ENCODE measurements around the gene HKDC1. TPM values are rescaled to one million over a fixed set of nuclear protein-coding genes. Genes with fewer than 3 reads are reported as not detected.
"Not testable (repeated sequence)": the region's sequence is repeated elsewhere in the genome, so short reads cannot be mapped to it uniquely, and the experiment has no call there.

Gene HKDC1
- total and polyA plus RNA-seq, 2 donors = 10.9 to 15.3 TPM

DNA sequence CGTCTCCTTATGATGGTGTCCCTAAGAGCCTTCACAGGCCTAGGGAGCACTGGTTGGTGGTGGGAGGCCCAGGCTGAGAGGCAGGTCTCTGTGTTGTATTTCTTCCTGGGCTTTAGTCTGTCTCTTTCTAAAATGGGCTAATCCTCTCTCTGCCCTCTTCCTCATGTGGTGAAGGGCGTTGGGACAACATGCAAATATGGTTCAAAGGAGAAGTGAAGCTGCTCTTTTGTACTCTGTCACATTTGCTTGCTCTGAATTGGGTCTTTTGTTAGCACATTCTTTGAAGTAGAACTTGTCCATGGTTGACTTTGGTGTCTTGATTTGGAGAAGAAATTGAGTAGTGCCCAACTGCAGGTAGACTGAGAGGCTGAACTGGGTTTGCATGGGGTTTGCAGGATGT, 59.0 kb downstream of the HKDC1 start:
- no peak for DNase-seq (ENCODE audit: low read depth in 6 of 9, low spot score in 9 of 9)
- Histone ChIP-seq H3K27ac (ENCODE audit: low read depth in 1 of 2, low read length in 1 of 2) (no peak overlapping the region), H3K4me3 (ENCODE audit: low read length in 2 of 2) (no peak overlapping the region), H3K9me3 (ENCODE audit: control insufficient read depth in 2 of 2, insufficient read depth in 1 of 2, low read length in 1 of 2) (no peaks in the 10 kb centered on the region), H3K4me1 (ENCODE audit: control insufficient read depth in 2 of 2, insufficient read depth in 2 of 2, low read length in 2 of 2) (no peaks in the 10 kb centered on the region), H3K36me3 (ENCODE audit: control insufficient read depth in 2 of 2, insufficient read depth in 2 of 2, low read length in 1 of 2) (no peaks in the 10 kb centered on the region), H3K27me3 (ENCODE audit: control insufficient read depth in 2 of 2, insufficient read depth in 1 of 2, low read length in 1 of 2) (no peaks in the 10 kb centered on the region)
- 92% methylated on average over 2 of the region's 2 CpGs for WGBS

DNA sequence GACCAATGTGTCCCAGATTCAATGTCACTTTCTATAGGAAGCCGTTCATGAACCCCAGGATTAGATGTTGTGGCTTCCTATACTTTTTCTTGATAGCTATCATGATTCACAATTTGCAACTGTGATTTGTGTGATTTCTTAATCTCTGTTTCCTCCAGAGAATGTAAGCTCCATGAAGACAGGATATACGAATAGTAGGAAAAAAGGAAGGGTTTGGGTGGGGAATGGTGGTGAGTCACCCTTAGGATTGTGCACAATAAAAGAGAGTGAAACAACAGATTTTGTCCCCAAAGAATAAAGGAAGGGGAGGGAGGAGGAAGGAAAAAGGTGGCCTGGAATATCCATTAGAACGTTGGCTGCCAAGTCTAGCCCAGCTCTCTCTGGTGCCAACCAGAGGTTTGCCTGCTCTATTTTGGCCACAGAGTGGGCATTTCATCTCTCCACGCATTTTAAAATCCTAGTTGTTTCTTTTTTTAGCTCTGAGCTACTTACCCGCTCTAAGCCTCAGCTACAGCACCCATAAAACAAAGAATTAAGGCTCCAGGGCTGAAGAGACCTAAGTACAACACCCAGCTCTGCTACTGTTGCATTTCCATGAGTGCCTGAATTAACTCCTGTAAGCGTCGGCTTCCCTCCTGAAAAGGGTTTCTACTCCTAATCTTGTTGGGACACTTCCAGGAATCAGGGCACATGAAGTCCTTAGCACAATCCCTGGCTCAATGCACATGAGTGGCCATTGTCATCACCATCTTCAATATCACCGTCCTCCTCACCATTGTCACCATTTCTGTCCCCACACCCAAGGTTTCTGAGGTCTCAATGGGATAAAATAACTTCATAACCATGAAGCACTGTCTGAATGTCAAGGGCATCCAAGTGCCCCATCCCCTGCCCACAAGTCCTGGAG, 61.6 kb downstream of the HKDC1 start:
- Histone ChIP-seq H3K4me1 (ENCODE audit: control insufficient read depth in 2 of 2, insufficient read depth in 2 of 2, low read length in 2 of 2) (no peaks in the 10 kb centered on the region), H3K27me3 (ENCODE audit: control insufficient read depth in 2 of 2, insufficient read depth in 1 of 2, low read length in 1 of 2) (no peaks in the 10 kb centered on the region), H3K36me3 (ENCODE audit: control insufficient read depth in 2 of 2, insufficient read depth in 2 of 2, low read length in 1 of 2) (no peaks in the 10 kb centered on the region), H3K9me3 (ENCODE audit: control insufficient read depth in 2 of 2, insufficient read depth in 1 of 2, low read length in 1 of 2) (no peaks in the 10 kb centered on the region), H3K27ac (ENCODE audit: low read depth in 1 of 2, low read length in 1 of 2) (no peak overlapping the region), H3K4me3 (ENCODE audit: low read length in 2 of 2) (no peak overlapping the region)
- WGBS = 95% methylated on average over 8 of the region's 8 CpGs
- DNase-seq (ENCODE audit: low read depth in 6 of 9, low spot score in 9 of 9) = no peak

DNA sequence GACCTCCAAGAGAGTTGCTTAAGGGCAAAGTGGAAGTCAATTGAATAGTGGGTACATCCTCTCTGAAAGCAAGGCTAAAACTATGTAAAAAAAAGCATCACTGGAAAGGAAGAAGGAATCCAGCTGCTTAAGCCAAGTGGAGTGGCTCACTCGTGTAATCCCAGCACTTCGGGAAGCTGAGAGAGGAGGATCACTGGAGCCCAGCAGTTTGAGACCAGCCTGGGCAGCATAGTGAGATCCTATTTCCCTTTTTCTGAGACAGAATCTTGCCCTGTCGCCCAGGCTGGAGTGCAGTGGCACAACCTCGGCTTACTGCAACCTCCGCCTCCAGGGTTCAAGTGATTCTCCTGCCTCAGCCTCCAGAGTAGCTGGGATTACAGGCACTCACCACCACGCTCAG, 64.3 kb downstream of the HKDC1 start:
- H3K4me1 ChIP-seq (ENCODE audit: control insufficient read depth in 2 of 2, insufficient read depth in 2 of 2, low read length in 2 of 2); H3K9me3 ChIP-seq (ENCODE audit: control insufficient read depth in 2 of 2, insufficient read depth in 1 of 2, low read length in 1 of 2); H3K36me3 ChIP-seq (ENCODE audit: control insufficient read depth in 2 of 2, insufficient read depth in 2 of 2, low read length in 1 of 2); H3K27ac ChIP-seq (ENCODE audit: low read depth in 1 of 2, low read length in 1 of 2); H3K27me3 ChIP-seq (ENCODE audit: control insufficient read depth in 2 of 2, insufficient read depth in 1 of 2, low read length in 1 of 2); DNase-seq (ENCODE audit: low read depth in 6 of 9, low spot score in 9 of 9); H3K4me3 ChIP-seq (ENCODE audit: low read length in 2 of 2): not testable (repeated sequence)
- 93% methylated on average over 6 of the region's 6 CpGs for WGBS

DNA sequence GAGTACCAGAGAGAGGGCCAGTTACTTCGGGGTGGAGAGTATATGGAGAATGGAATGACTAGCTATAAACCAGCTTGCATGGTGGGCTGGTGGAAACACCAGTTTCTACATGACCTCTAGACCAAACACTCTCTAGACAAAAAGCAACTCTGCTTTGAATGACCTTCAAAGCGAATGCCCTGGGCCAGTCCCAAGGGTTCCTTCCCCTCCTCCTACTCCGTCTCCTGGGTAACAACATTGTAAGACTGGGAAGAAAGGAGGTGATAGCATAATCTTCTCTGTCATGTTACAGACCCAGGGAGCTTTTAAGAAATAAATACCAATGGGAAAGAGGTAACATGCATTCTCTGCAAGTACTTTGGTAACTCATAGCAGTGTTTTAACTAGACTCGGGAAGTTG, 65.6 kb downstream of the HKDC1 start:
- Histone ChIP-seq H3K27me3 (ENCODE audit: control insufficient read depth in 2 of 2, insufficient read depth in 1 of 2, low read length in 1 of 2) (no peaks in the 10 kb centered on the region), H3K9me3 (ENCODE audit: control insufficient read depth in 2 of 2, insufficient read depth in 1 of 2, low read length in 1 of 2) (no peaks in the 10 kb centered on the region), H3K36me3 (ENCODE audit: control insufficient read depth in 2 of 2, insufficient read depth in 2 of 2, low read length in 1 of 2) (no peaks in the 10 kb centered on the region), H3K27ac (ENCODE audit: low read depth in 1 of 2, low read length in 1 of 2) (no peak overlapping the region), H3K4me3 (ENCODE audit: low read length in 2 of 2) (no peak overlapping the region), H3K4me1 (ENCODE audit: control insufficient read depth in 2 of 2, insufficient read depth in 2 of 2, low read length in 2 of 2) (no peaks in the 10 kb centered on the region)
- WGBS = 97% methylated on average over 4 of the region's 4 CpGs
- no peak for DNase-seq (ENCODE audit: low read depth in 6 of 9, low spot score in 9 of 9)

DNA sequence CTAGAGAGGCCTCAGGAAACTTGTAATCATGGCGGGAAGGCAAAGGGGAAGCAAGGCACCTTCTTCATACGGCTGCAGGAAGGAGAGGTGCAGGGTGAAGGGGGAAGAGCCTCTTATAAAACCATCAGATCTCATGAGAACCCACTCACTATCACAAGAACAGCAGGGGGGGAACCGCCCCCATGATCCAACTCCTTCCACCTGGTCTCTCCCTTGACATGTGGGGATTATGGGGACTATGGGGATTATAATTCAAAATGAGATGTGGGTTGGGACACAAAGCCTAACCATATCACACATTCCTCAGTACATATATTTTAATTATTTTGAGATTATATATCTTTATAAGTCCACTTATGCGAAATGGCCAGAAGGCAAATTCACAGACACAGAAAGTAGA, 67.0 kb downstream of the HKDC1 start:
- Histone ChIP-seq H3K4me3 (ENCODE audit: low read length in 2 of 2) (no peak overlapping the region), H3K9me3 (ENCODE audit: control insufficient read depth in 2 of 2, insufficient read depth in 1 of 2, low read length in 1 of 2) (no peaks in the 10 kb centered on the region), H3K4me1 (ENCODE audit: control insufficient read depth in 2 of 2, insufficient read depth in 2 of 2, low read length in 2 of 2) (peaks cover 0 to 2% of the 10 kb centered on the region in 2 donors), H3K36me3 (ENCODE audit: control insufficient read depth in 2 of 2, insufficient read depth in 2 of 2, low read length in 1 of 2) (no peaks in the 10 kb centered on the region), H3K27ac (ENCODE audit: low read depth in 1 of 2, low read length in 1 of 2) (no peak overlapping the region), H3K27me3 (ENCODE audit: control insufficient read depth in 2 of 2, insufficient read depth in 1 of 2, low read length in 1 of 2) (no peaks in the 10 kb centered on the region)
- WGBS = 80% methylated on average over 4 of the region's 4 CpGs
- DNase-seq (ENCODE audit: low read depth in 6 of 9, low spot score in 9 of 9) = no peak

DNA sequence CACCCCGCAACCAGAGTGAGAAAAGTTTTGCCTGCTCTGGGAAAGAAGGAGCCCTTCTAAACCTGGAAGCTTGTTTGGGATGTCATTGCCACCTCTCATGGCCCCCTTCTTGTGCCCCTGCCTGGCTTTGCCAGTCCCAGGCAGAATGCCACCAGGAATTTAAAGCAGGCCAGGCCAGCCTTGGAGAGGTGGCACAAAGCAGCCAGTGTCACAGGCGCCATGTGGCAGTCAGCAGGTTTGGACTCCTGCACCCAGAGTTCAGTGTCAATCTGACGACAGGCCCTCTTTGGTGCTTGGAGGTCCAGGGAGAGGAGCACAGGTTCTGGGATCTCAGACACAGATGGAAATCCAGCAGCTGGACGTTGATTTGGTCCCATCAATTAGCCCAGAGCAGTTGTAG, 70.9 kb downstream of the HKDC1 start:
- 96% methylated on average over 4 of the region's 4 CpGs for WGBS
- Histone ChIP-seq H3K9me3 (ENCODE audit: control insufficient read depth in 2 of 2, insufficient read depth in 1 of 2, low read length in 1 of 2) (no peaks in the 10 kb centered on the region), H3K4me1 (ENCODE audit: control insufficient read depth in 2 of 2, insufficient read depth in 2 of 2, low read length in 2 of 2) (peaks cover 18% of the 10 kb centered on the region in 2 donors), H3K27me3 (ENCODE audit: control insufficient read depth in 2 of 2, insufficient read depth in 1 of 2, low read length in 1 of 2) (no peaks in the 10 kb centered on the region), H3K36me3 (ENCODE audit: control insufficient read depth in 2 of 2, insufficient read depth in 2 of 2, low read length in 1 of 2) (no peaks in the 10 kb centered on the region), H3K4me3 (ENCODE audit: low read length in 2 of 2) (no peak overlapping the region), H3K27ac (ENCODE audit: low read depth in 1 of 2, low read length in 1 of 2) (no peak overlapping the region)
- no peak for DNase-seq (ENCODE audit: low read depth in 6 of 9, low spot score in 9 of 9)

DNA sequence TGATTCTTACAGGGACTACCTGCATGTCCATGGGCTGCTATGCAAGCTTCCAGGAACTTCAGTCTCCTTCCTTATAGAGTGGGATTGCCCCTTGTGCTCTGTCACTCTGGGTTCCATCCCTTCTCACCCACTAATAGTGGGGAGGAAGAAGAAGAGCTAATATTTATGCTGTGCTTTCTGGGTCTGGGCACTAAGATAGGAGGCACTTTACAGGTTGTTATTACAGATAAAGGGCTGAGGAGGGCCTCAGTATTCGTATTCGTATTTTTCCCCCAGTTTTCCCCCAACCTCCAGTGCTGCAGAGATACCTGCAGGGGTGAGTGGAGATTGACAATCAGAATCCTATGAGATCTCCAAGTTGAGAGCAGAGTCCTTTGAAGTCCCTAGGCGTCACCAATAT, 72.3 kb downstream of the HKDC1 start:
- Histone ChIP-seq H3K9me3 (ENCODE audit: control insufficient read depth in 2 of 2, insufficient read depth in 1 of 2, low read length in 1 of 2) (no peaks in the 10 kb centered on the region), H3K36me3 (ENCODE audit: control insufficient read depth in 2 of 2, insufficient read depth in 2 of 2, low read length in 1 of 2) (no peaks in the 10 kb centered on the region), H3K27ac (ENCODE audit: low read depth in 1 of 2, low read length in 1 of 2) (no peak overlapping the region), H3K4me1 (ENCODE audit: control insufficient read depth in 2 of 2, insufficient read depth in 2 of 2, low read length in 2 of 2) (peaks cover 18% of the 10 kb centered on the region in 2 donors), H3K27me3 (ENCODE audit: control insufficient read depth in 2 of 2, insufficient read depth in 1 of 2, low read length in 1 of 2) (no peaks in the 10 kb centered on the region), H3K4me3 (ENCODE audit: low read length in 2 of 2) (no peak overlapping the region)
- 72% methylated on average over 3 of the region's 3 CpGs for WGBS
- DNase-seq (ENCODE audit: low read depth in 6 of 9, low spot score in 9 of 9) = no peak

DNA sequence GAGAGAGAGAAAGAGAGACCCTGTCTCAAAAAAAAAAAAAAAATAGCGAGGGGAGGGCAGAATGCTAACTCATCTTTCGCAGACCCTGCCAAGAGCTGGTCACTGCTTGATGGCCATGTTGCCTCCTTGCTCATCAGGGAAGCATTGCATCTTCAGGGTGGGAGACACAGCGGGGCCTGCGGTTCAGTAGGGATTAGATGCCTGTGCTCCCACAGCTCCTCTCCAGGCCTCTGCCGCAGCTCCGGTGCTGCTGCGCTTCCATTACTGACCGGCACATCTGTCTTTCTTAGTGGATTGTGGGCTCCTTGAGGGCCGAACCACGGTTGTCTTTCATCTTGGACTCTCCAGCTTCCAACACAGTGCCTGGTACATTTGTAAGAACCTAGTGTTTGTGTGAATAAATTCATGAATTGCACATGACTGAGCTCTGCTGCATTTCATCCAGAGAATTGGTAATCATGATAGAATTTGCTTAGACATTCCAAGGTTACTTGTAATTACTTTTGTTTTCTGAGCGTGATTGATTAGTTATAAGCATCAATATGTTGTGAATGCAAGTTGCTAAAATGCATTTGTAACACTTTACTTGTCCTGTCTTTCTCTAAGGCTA, 75.0 kb downstream of the HKDC1 start:
- peaks cover 18% of the 10 kb centered on the region in 2 donors for H3K4me1 ChIP-seq (ENCODE audit: control insufficient read depth in 2 of 2, insufficient read depth in 2 of 2, low read length in 2 of 2)
- H3K9me3 ChIP-seq (ENCODE audit: control insufficient read depth in 2 of 2, insufficient read depth in 1 of 2, low read length in 1 of 2) = no peaks in the 10 kb centered on the region
- H3K27ac ChIP-seq (ENCODE audit: low read depth in 1 of 2, low read length in 1 of 2) = no peak overlapping the region
- WGBS = 98% methylated on average over 11 of the region's 11 CpGs
- no peak for DNase-seq (ENCODE audit: low read depth in 6 of 9, low spot score in 9 of 9)
- H3K36me3 ChIP-seq (ENCODE audit: control insufficient read depth in 2 of 2, insufficient read depth in 2 of 2, low read length in 1 of 2) = no peaks in the 10 kb centered on the region
- H3K4me3 ChIP-seq (ENCODE audit: low read length in 2 of 2) = no peak overlapping the region
- H3K27me3 ChIP-seq (ENCODE audit: control insufficient read depth in 2 of 2, insufficient read depth in 1 of 2, low read length in 1 of 2) = no peaks in the 10 kb centered on the region

DNA sequence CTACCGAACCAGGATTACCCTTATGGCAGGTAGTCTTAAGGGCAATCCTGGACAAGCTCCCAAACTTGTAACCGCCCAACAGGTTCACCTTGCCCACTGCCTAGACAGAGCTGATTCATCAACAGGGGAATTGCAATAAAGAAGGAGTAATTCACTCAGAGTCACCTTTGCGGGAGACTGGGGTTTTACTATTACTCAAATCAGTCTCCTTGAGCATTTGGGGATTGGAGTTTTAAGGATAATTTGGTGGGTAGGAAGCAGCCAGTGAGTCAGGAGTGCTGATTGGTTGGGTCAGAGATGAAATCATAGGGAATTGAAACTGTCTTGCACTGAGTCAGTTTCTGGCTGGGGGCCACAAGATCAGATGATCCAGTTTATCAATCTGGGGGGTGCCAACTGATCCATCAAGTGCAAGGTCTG, 83.5 kb downstream of the HKDC1 start:
- Histone ChIP-seq H3K36me3 (ENCODE audit: control insufficient read depth in 2 of 2, insufficient read depth in 2 of 2, low read length in 1 of 2) (no peaks in the 10 kb centered on the region), H3K4me1 (ENCODE audit: control insufficient read depth in 2 of 2, insufficient read depth in 2 of 2, low read length in 2 of 2) (no peaks in the 10 kb centered on the region), H3K4me3 (ENCODE audit: low read length in 2 of 2) (no peak overlapping the region), H3K27me3 (ENCODE audit: control insufficient read depth in 2 of 2, insufficient read depth in 1 of 2, low read length in 1 of 2) (no peaks in the 10 kb centered on the region), H3K27ac (ENCODE audit: low read depth in 1 of 2, low read length in 1 of 2) (no peak overlapping the region), H3K9me3 (ENCODE audit: control insufficient read depth in 2 of 2, insufficient read depth in 1 of 2, low read length in 1 of 2) (no peaks in the 10 kb centered on the region)
- 99% methylated on average over 3 of the region's 3 CpGs for WGBS
- DNase-seq (ENCODE audit: low read depth in 6 of 9, low spot score in 9 of 9) = no peak

All from thymus (tissue), 11 donors.